ENCODE results near the gene IL12RB1.
A peak's percentile ranks its signal among the peaks of the same experiment; 100 is the strongest.

IL12RB1 gene

GRCh38 chr19:18065173-18065495, 21.6 kb downstream of the IL12RB1 start:
- H3K36me3 ChIP-seq (ENCODE audit: control insufficient read depth, insufficient read depth, low read length) = no peaks in the 10 kb centered on the region
- no peaks in the 10 kb centered on the region for H3K27me3 ChIP-seq (ENCODE audit: control insufficient read depth, insufficient read depth, low read length, poor library complexity, severe bottlenecking)
- no peak overlapping the region for H3K27ac ChIP-seq (ENCODE audit: insufficient read depth, low read depth, low read length, poor library complexity, severe bottlenecking)
- no peaks in the 10 kb centered on the region for H3K9me3 ChIP-seq (ENCODE audit: control insufficient read depth, low read length)
- no peaks in the 10 kb centered on the region for H3K4me1 ChIP-seq (ENCODE audit: control insufficient read depth, insufficient read depth, low read length)
- WGBS, 2 experiments = 96 to 97% methylated on average over 1 of the region's 1 CpG
- no peak overlapping the region for H3K4me3 ChIP-seq (ENCODE audit: insufficient read depth, low read depth, low read length)

GRCh38 chr19:18063463-18063862, 23.3 kb downstream of the IL12RB1 start:
- no peak overlapping the region for H3K27ac ChIP-seq (ENCODE audit: insufficient read depth, low read depth, low read length, poor library complexity, severe bottlenecking)
- WGBS, 2 experiments = 46 to 52% methylated on average over 5 of the region's 5 CpGs
- no peaks in the 10 kb centered on the region for H3K4me1 ChIP-seq (ENCODE audit: control insufficient read depth, insufficient read depth, low read length)
- H3K9me3 ChIP-seq (ENCODE audit: control insufficient read depth, low read length) = no peaks in the 10 kb centered on the region
- no peaks in the 10 kb centered on the region for H3K27me3 ChIP-seq (ENCODE audit: control insufficient read depth, insufficient read depth, low read length, poor library complexity, severe bottlenecking)
- no peaks in the 10 kb centered on the region for H3K36me3 ChIP-seq (ENCODE audit: control insufficient read depth, insufficient read depth, low read length)
- no peak overlapping the region for H3K4me3 ChIP-seq (ENCODE audit: insufficient read depth, low read depth, low read length)

- H3K27me3 ChIP-seq (ENCODE audit: control insufficient read depth, insufficient read depth, low read length, poor library complexity, severe bottlenecking) = no peaks in the 10 kb centered on the region
- no peak overlapping the region for H3K4me3 ChIP-seq (ENCODE audit: insufficient read depth, low read depth, low read length)
- no peaks in the 10 kb centered on the region for H3K36me3 ChIP-seq (ENCODE audit: control insufficient read depth, insufficient read depth, low read length)
- WGBS, 2 experiments = 64 to 66% methylated on average over 8 of the region's 8 CpGs
- no peaks in the 10 kb centered on the region for H3K4me1 ChIP-seq (ENCODE audit: control insufficient read depth, insufficient read depth, low read length)
- no peak overlapping the region for H3K27ac ChIP-seq (ENCODE audit: insufficient read depth, low read depth, low read length, poor library complexity, severe bottlenecking)
- H3K9me3 ChIP-seq (ENCODE audit: control insufficient read depth, low read length) = no peaks in the 10 kb centered on the region
Observed at GRCh38 chr19:18062028-18062427, 24.7 kb downstream of the IL12RB1 start.

GRCh38 chr19:18060472-18060871, 26.3 kb downstream of the IL12RB1 start:
- WGBS, 2 experiments = 89% methylated on average over 6 of the region's 6 CpGs
- Histone ChIP-seq H3K36me3 (ENCODE audit: control insufficient read depth, insufficient read depth, low read length) (no peaks in the 10 kb centered on the region), H3K4me1 (ENCODE audit: control insufficient read depth, insufficient read depth, low read length) (no peaks in the 10 kb centered on the region), H3K27ac (ENCODE audit: insufficient read depth, low read depth, low read length, poor library complexity, severe bottlenecking) (no peak overlapping the region), H3K9me3 (ENCODE audit: control insufficient read depth, low read length) (no peaks in the 10 kb centered on the region), H3K4me3 (ENCODE audit: insufficient read depth, low read depth, low read length) (no peak overlapping the region), H3K27me3 (ENCODE audit: control insufficient read depth, insufficient read depth, low read length, poor library complexity, severe bottlenecking) (no peaks in the 10 kb centered on the region)

- Histone ChIP-seq H3K4me1 (ENCODE audit: control insufficient read depth, insufficient read depth, low read length) (no peaks in the 10 kb centered on the region), H3K9me3 (ENCODE audit: control insufficient read depth, low read length) (no peaks in the 10 kb centered on the region), H3K4me3 (ENCODE audit: insufficient read depth, low read depth, low read length) (no peak overlapping the region), H3K27ac (ENCODE audit: insufficient read depth, low read depth, low read length, poor library complexity, severe bottlenecking) (no peak overlapping the region), H3K27me3 (ENCODE audit: control insufficient read depth, insufficient read depth, low read length, poor library complexity, severe bottlenecking) (no peaks in the 10 kb centered on the region), H3K36me3 (ENCODE audit: control insufficient read depth, insufficient read depth, low read length) (no peaks in the 10 kb centered on the region)
- WGBS, 2 experiments = 72 to 75% methylated on average over 5 of the region's 5 CpGs
Observed at GRCh38 chr19:18059902-18060301, 26.8 kb downstream of the IL12RB1 start.

GRCh38 chr19:18059297-18059696, 27.4 kb downstream of the IL12RB1 start:
- WGBS, 2 experiments = 74 to 76% methylated on average over 8 of the region's 8 CpGs
- Histone ChIP-seq H3K9me3 (ENCODE audit: control insufficient read depth, low read length) (no peaks in the 10 kb centered on the region), H3K4me1 (ENCODE audit: control insufficient read depth, insufficient read depth, low read length) (no peaks in the 10 kb centered on the region), H3K4me3 (ENCODE audit: insufficient read depth, low read depth, low read length) (no peak overlapping the region), H3K36me3 (ENCODE audit: control insufficient read depth, insufficient read depth, low read length) (no peaks in the 10 kb centered on the region), H3K27me3 (ENCODE audit: control insufficient read depth, insufficient read depth, low read length, poor library complexity, severe bottlenecking) (no peaks in the 10 kb centered on the region), H3K27ac (ENCODE audit: insufficient read depth, low read depth, low read length, poor library complexity, severe bottlenecking) (no peak overlapping the region)

GRCh38 chr19:18058208-18059009, 28.3 kb downstream of the IL12RB1 start:
- Histone ChIP-seq H3K4me1 (ENCODE audit: control insufficient read depth, insufficient read depth, low read length) (no peaks in the 10 kb centered on the region), H3K36me3 (ENCODE audit: control insufficient read depth, insufficient read depth, low read length) (no peaks in the 10 kb centered on the region), H3K4me3 (ENCODE audit: insufficient read depth, low read depth, low read length) (peak overlapping the region; percentile 10), H3K9me3 (ENCODE audit: control insufficient read depth, low read length) (no peaks in the 10 kb centered on the region), H3K27ac (ENCODE audit: insufficient read depth, low read depth, low read length, poor library complexity, severe bottlenecking) (peak overlapping the region; percentile 50), H3K27me3 (ENCODE audit: control insufficient read depth, insufficient read depth, low read length, poor library complexity, severe bottlenecking) (no peaks in the 10 kb centered on the region)
- 7% methylated on average over 34 of the region's 34 CpGs for WGBS, 2 experiments

- no peak overlapping the region for H3K27ac ChIP-seq (ENCODE audit: insufficient read depth, low read depth, low read length, poor library complexity, severe bottlenecking)
- H3K27me3 ChIP-seq (ENCODE audit: control insufficient read depth, insufficient read depth, low read length, poor library complexity, severe bottlenecking) = no peaks in the 10 kb centered on the region
- no peak overlapping the region for H3K4me3 ChIP-seq (ENCODE audit: insufficient read depth, low read depth, low read length)
- H3K4me1 ChIP-seq (ENCODE audit: control insufficient read depth, insufficient read depth, low read length) = no peaks in the 10 kb centered on the region
- no peaks in the 10 kb centered on the region for H3K9me3 ChIP-seq (ENCODE audit: control insufficient read depth, low read length)
- 92 to 93% methylated on average over 6 of the region's 6 CpGs for WGBS, 2 experiments
- no peaks in the 10 kb centered on the region for H3K36me3 ChIP-seq (ENCODE audit: control insufficient read depth, insufficient read depth, low read length)
Observed at GRCh38 chr19:18057557-18057956, 29.2 kb downstream of the IL12RB1 start.

- Histone ChIP-seq H3K27ac (ENCODE audit: insufficient read depth, low read depth, low read length, poor library complexity, severe bottlenecking) (no peak overlapping the region), H3K4me1 (ENCODE audit: control insufficient read depth, insufficient read depth, low read length) (no peaks in the 10 kb centered on the region), H3K9me3 (ENCODE audit: control insufficient read depth, low read length) (no peaks in the 10 kb centered on the region), H3K36me3 (ENCODE audit: control insufficient read depth, insufficient read depth, low read length) (no peaks in the 10 kb centered on the region), H3K27me3 (ENCODE audit: control insufficient read depth, insufficient read depth, low read length, poor library complexity, severe bottlenecking) (no peaks in the 10 kb centered on the region), H3K4me3 (ENCODE audit: insufficient read depth, low read depth, low read length) (no peak overlapping the region)
- WGBS, 2 experiments = 86 to 91% methylated on average over 5 of the region's 5 CpGs
Observed at GRCh38 chr19:18055967-18056366, 30.8 kb downstream of the IL12RB1 start.

GRCh38 chr19:18053576-18054219, 33.0 kb downstream of the IL12RB1 start:
- H3K27me3 ChIP-seq (ENCODE audit: control insufficient read depth, insufficient read depth, low read length, poor library complexity, severe bottlenecking) = no peaks in the 10 kb centered on the region
- no peaks in the 10 kb centered on the region for H3K9me3 ChIP-seq (ENCODE audit: control insufficient read depth, low read length)
- no peaks in the 10 kb centered on the region for H3K36me3 ChIP-seq (ENCODE audit: control insufficient read depth, insufficient read depth, low read length)
- no peak overlapping the region for H3K4me3 ChIP-seq (ENCODE audit: insufficient read depth, low read depth, low read length)
- no peaks in the 10 kb centered on the region for H3K4me1 ChIP-seq (ENCODE audit: control insufficient read depth, insufficient read depth, low read length)
- H3K27ac ChIP-seq (ENCODE audit: insufficient read depth, low read depth, low read length, poor library complexity, severe bottlenecking) = no peak overlapping the region
- 89 to 94% methylated on average over 9 of the region's 9 CpGs for WGBS, 2 experiments
